GM19023 (cell line): ENCODE data around the gene DPEP1.
"Not testable (repeated sequence)": the region's sequence is repeated elsewhere in the genome, so short reads cannot be mapped to it uniquely, and the experiment has no call there.

Experiments
- ATAC-seq: cut with Tn5 transposase; IDR thresholded peaks from one replicate; pipeline ENCODE4 v1.9.1; 2021; ENCODE audit warnings: mild to moderate bottlenecking, moderate library complexity; ENCODE audit not compliant: unreplicated experiment

The DPEP1 gene

GRCh38 chr16:89618109-89618998, 4.9 kb downstream of the DPEP1 start:
- ATAC-seq: no peak

GRCh38 chr16:89619840-89620239, 6.4 kb downstream of the DPEP1 start:
- no peak for ATAC-seq

- ATAC-seq: no peak
Measured at GRCh38 chr16:89620406-89620841, 7.0 kb downstream of the DPEP1 start.

- no peak for ATAC-seq
Measured at GRCh38 chr16:89621136-89621697, 7.8 kb downstream of the DPEP1 start.

- no peak for ATAC-seq
Measured at GRCh38 chr16:89621698-89622409, 8.4 kb downstream of the DPEP1 start.

- ATAC-seq: no peak
Measured at GRCh38 chr16:89623511-89624261, 10.2 kb downstream of the DPEP1 start.

GRCh38 chr16:89624777-89625761, 11.6 kb downstream of the DPEP1 start:
- ATAC-seq: no peak

GRCh38 chr16:89629827-89630610, 16.6 kb downstream of the DPEP1 start:
- no peak for ATAC-seq

- no peak for ATAC-seq
Measured at GRCh38 chr16:89633064-89633631, 19.7 kb downstream of the DPEP1 start.

- ATAC-seq: not testable (repeated sequence)
Measured at GRCh38 chr16:89634463-89635385, 21.3 kb downstream of the DPEP1 start.

GRCh38 chr16:89636663-89637062, 23.2 kb downstream of the DPEP1 start:
- no peak for ATAC-seq

- ATAC-seq: no peak
Measured at GRCh38 chr16:89637379-89637778, 23.9 kb downstream of the DPEP1 start.

- ATAC-seq: no peak
Measured at GRCh38 chr16:89638455-89638854, 25.0 kb downstream of the DPEP1 start.

- ATAC-seq: no peak
Measured at GRCh38 chr16:89639385-89639784, 25.9 kb downstream of the DPEP1 start.

- no peak for ATAC-seq
Measured at GRCh38 chr16:89641458-89642119, 28.1 kb downstream of the DPEP1 start.

GRCh38 chr16:89642574-89642973, 29.1 kb downstream of the DPEP1 start:
- ATAC-seq: no peak

- no peak for ATAC-seq
Measured at GRCh38 chr16:89643769-89644300, 30.4 kb downstream of the DPEP1 start.
